IPS-20b (cell line): ENCODE data around the gene CSNK2B.
"Not testable (repeated sequence)": the region's sequence is repeated elsewhere in the genome, so short reads cannot be mapped to it uniquely, and the experiment has no call there.

Experiments used
- H3K27ac ChIP-seq: one replicate; pipeline ENCODE4 v1.5.1; 2013; ENCODE audit warnings: low read length
- H3K27me3 ChIP-seq: 2 replicates; pipeline ENCODE4 v1.6.1; 2013; ENCODE audit warnings: mild to moderate bottlenecking, low read length, inconsistent platforms; ENCODE audit not compliant: insufficient read depth
- H3K36me3 ChIP-seq: 2 replicates; pipeline ENCODE4 v1.6.1; 2013; ENCODE audit warnings: low read depth, mild to moderate bottlenecking, inconsistent platforms, low read length, moderate library complexity; ENCODE audit not compliant: insufficient read depth
- H3K4me1 ChIP-seq: 2 replicates; pipeline ENCODE4 v1.6.1; 2013; ENCODE audit warnings: mild to moderate bottlenecking, control low read depth, inconsistent platforms, low read length, moderate library complexity; ENCODE audit not compliant: insufficient read depth
- H3K4me3 ChIP-seq: 2 replicates; pipeline ENCODE4 v1.5.1; 2013; ENCODE audit warnings: mild to moderate bottlenecking, low read length, inconsistent platforms
- H3K9ac ChIP-seq: 2 replicates; pipeline ENCODE4 v1.6.1; 2013; ENCODE audit warnings: low read depth, mild to moderate bottlenecking, inconsistent platforms, low read length, moderate library complexity
- H3K9me3 ChIP-seq: 2 replicates; pipeline ENCODE4 v1.6.1; 2013; ENCODE audit warnings: mild to moderate bottlenecking, low read depth, low read length, inconsistent platforms; ENCODE audit not compliant: insufficient read depth

Gene CSNK2B

GRCh38 chr6:31702819-31703716 lies 37.2 kb downstream of the CSNK2B start, which contains the start of gene ABHD16A:
Gene ABHD16A, minus strand, starts transcription at chr6:31703324. Its CDS starts 43 bp downstream, at chr6:31703281.
- Histone ChIP-seq H3K4me1 (peaks cover 5% of the 10 kb centered on the region; the same call in 1 of the 2 replicates), H3K9ac (peak within 1 kb of the TSS; percentile 91)

DNA sequence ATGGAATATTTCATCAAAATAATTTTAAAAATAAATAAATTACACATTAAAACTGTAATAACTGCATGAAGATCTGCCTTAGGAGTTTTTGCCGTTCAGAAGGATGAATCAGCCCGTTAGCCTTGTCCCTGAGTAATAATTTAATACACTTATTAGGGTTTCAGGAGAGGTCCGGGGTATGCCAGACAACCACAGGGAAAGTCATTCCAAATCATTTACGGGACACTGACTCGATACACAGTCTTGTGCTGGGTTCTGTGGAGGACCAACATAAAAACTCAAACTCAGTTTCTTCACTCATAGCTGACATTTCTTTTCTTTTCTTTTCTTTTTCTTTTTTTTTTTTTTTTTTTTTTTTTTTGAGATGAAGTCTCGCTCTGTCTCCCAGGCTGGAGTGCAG lies 40.1 kb downstream of the CSNK2B start:
- H3K4me3 ChIP-seq: no peak overlapping the region
- H3K27me3 ChIP-seq: no peaks in the 10 kb centered on the region
- no peaks in the 10 kb centered on the region for H3K9me3 ChIP-seq
- H3K27ac ChIP-seq: no peak overlapping the region
- no peak overlapping the region for H3K9ac ChIP-seq
- H3K36me3 ChIP-seq: no peaks in the 10 kb centered on the region
- H3K4me1 ChIP-seq: peaks cover 5% of the 10 kb centered on the region; the same call in 1 of the 2 replicates

More at GRCh38 chr6:31702819-31703716, 37.2 kb downstream of the CSNK2B start, which contains the start of gene ABHD16A:
- H3K36me3 ChIP-seq: peaks cover 13% of the 10 kb centered on the region; the same call in 1 of the 2 replicates
- peak within 1 kb of the TSS; percentile 91 for H3K4me3 ChIP-seq
- no peaks in the 10 kb centered on the region for H3K27me3 ChIP-seq
- no peaks in the 10 kb centered on the region for H3K9me3 ChIP-seq
- H3K27ac ChIP-seq: no peak within 1 kb of the TSS

DNA sequence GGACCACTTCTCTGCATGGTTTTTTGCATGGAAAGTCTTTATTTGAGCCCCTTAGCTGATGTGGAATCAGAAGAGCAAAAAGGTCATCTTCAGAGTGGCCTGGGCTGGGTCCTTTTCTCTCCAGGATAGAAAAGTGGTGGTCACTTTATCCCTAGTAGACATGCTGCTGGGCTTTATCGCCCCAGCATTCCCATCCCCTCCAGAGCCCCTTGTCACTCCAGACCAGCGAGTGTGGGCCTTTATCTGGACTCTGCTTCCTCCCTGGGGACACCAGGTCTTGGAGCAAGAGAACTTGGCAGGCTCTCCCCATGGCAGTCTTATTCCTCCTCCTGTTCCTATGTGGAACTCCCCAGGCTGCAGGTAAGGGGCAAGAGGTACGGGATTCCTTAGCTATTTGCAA lies 40.7 kb downstream of the CSNK2B start, which contains the start of gene LY6G6F:
TSS of gene LY6G6F (plus strand) at position 268 of the 400 bp plus-strand sequence. CDS start at position 309, 41 bp downstream.
- Histone ChIP-seq H3K4me1 (peaks cover 5% of the 10 kb centered on the region; the same call in 1 of the 2 replicates), H3K9ac (no peak within 1 kb of the TSS), H3K36me3 (no peaks in the 10 kb centered on the region), H3K27me3 (no peaks in the 10 kb centered on the region), H3K4me3 (no peak within 1 kb of the TSS), H3K9me3 (no peaks in the 10 kb centered on the region), H3K27ac (no peak within 1 kb of the TSS)

- H3K27ac ChIP-seq: no peak overlapping the region
- no peaks in the 10 kb centered on the region for H3K27me3 ChIP-seq
- no peak overlapping the region for H3K9ac ChIP-seq
- H3K4me1 ChIP-seq: no peaks in the 10 kb centered on the region
- no peaks in the 10 kb centered on the region for H3K36me3 ChIP-seq
- no peak overlapping the region for H3K4me3 ChIP-seq
- H3K9me3 ChIP-seq: no peaks in the 10 kb centered on the region
Observed at GRCh38 chr6:31707701-31708100, 41.8 kb downstream of the CSNK2B start.

DNA sequence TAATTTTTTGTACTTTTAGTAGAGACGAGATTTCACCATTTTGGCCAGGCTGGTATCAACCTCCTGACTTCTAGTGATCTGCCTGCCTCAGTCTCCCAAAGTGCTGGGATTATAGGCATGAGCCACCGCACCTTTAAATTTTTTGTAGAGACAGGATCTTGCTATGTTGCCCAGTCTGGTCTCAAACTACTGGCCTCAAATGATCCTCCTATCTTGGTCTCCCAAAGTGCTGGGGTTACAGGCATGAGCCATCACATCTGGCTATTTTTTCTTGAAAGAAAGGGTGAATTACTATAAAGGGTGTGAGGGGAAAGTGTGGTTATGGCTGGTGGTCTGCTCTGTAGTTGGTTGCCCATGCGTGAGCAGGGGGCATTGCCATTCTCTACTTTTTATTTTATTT lies 42.3 kb downstream of the CSNK2B start:
- H3K27ac ChIP-seq: no peak overlapping the region
- no peak overlapping the region for H3K4me3 ChIP-seq
- H3K9me3 ChIP-seq: no peaks in the 10 kb centered on the region
- H3K27me3 ChIP-seq: no peaks in the 10 kb centered on the region
- H3K4me1 ChIP-seq: peaks cover 1% of the 10 kb centered on the region; the same call in 1 of the 2 replicates
- no peaks in the 10 kb centered on the region for H3K36me3 ChIP-seq
- H3K9ac ChIP-seq: no peak overlapping the region

- H3K27ac ChIP-seq, H3K36me3 ChIP-seq, H3K9ac ChIP-seq, H3K4me3 ChIP-seq, H3K27me3 ChIP-seq, H3K9me3 ChIP-seq: not testable (repeated sequence)
- peaks cover 11% of the 10 kb centered on the region; the same call in 1 of the 2 replicates for H3K4me1 ChIP-seq
Observed at GRCh38 chr6:31709157-31709556, 43.3 kb downstream of the CSNK2B start.

GRCh38 chr6:31710523-31711219 lies 44.8 kb downstream of the CSNK2B start:
- Histone ChIP-seq H3K4me3 (no peak overlapping the region), H3K36me3 (no peaks in the 10 kb centered on the region), H3K27ac (no peak overlapping the region), H3K9me3 (no peaks in the 10 kb centered on the region), H3K27me3 (no peaks in the 10 kb centered on the region), H3K9ac (no peak overlapping the region), H3K4me1 (peaks cover 20% of the 10 kb centered on the region; the same call in 1 of the 2 replicates)

DNA sequence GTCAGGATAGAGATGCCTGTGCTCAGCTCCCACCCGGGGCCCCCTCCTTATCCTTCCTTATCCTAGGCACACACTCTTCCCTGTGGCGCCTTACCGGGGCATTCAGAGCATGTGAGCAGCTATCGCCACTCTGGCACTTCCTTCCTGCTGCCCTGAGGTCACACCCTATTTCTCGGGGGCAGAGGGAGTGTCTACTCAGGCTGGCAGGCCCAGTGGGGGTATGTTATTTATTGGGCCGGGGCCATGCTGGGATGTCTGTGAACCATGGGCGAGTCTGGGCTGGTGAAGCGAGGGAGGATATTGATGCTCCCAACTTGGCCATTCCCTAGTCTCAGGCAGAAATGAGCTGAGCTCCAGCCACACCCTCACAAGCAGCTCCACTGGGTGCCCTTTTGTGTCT lies 45.4 kb downstream of the CSNK2B start:
- no peak overlapping the region for H3K27ac ChIP-seq
- H3K27me3 ChIP-seq: no peaks in the 10 kb centered on the region
- H3K9me3 ChIP-seq: no peaks in the 10 kb centered on the region
- no peaks in the 10 kb centered on the region for H3K36me3 ChIP-seq
- H3K4me1 ChIP-seq: peaks cover 20% of the 10 kb centered on the region; the same call in 1 of the 2 replicates
- no peak overlapping the region for H3K9ac ChIP-seq
- H3K4me3 ChIP-seq: no peak overlapping the region

- Histone ChIP-seq H3K27ac (no peak overlapping the region), H3K4me1 (peaks cover 20% of the 10 kb centered on the region; the same call in 1 of the 2 replicates), H3K9ac (no peak overlapping the region), H3K36me3 (no peaks in the 10 kb centered on the region), H3K27me3 (no peaks in the 10 kb centered on the region), H3K4me3 (no peak overlapping the region), H3K9me3 (no peaks in the 10 kb centered on the region)
Observed at GRCh38 chr6:31712296-31712695, 46.4 kb downstream of the CSNK2B start.

DNA sequence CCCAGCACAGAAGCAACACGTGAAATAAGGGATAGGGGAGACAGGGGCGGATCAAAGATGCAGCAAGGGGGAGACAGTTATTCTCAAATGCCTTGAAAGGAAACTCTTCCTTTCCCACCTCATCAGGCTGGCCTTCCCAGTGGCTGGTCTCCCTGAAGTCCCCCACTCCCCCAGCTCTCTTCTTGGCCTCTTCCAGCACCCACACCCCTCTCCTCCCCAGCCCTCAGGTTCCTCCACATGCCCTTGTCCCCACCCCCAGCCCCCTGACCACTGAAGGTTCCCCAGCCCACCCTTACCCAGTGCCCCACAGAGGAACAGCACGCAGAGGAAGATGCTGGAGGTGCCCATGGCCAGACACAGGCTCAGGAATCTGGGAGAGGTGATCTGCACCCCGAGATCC lies 47.6 kb downstream of the CSNK2B start:
- no peaks in the 10 kb centered on the region for H3K27me3 ChIP-seq
- H3K9ac ChIP-seq: peak overlapping the region; percentile 66; the same call in 1 of the 2 replicates
- H3K4me3 ChIP-seq: 0 out of 2 replicates have a peak overlapping the region, but pooled peaks have one; percentile 33
- H3K4me1 ChIP-seq: peaks cover 27% of the 10 kb centered on the region; the same call in 1 of the 2 replicates
- no peaks in the 10 kb centered on the region for H3K9me3 ChIP-seq
- no peaks in the 10 kb centered on the region for H3K36me3 ChIP-seq
- no peak overlapping the region for H3K27ac ChIP-seq

GRCh38 chr6:31713991-31714684 lies 48.3 kb downstream of the CSNK2B start:
- Histone ChIP-seq H3K9me3 (no peaks in the 10 kb centered on the region), H3K27ac (no peak overlapping the region), H3K4me3 (peak overlapping the region; percentile 33; the same call in 1 of the 2 replicates), H3K4me1 (peaks cover 30% of the 10 kb centered on the region; the same call in 1 of the 2 replicates), H3K36me3 (no peaks in the 10 kb centered on the region), H3K9ac (peak overlapping the region; percentile 66; the same call in 1 of the 2 replicates), H3K27me3 (no peaks in the 10 kb centered on the region)
